GM04504 (cell line): ENCODE data around the gene NEU1.

Experiments
- DNase-seq: peaks from one replicate; pipeline ENCODE4 v3.0.0-alpha.2; 2012; ENCODE audit warnings: low read depth

The NEU1 gene

GRCh38 chr6:31896493-31896855, 33.9 kb upstream of the NEU1 start:
- DNase-seq: no peak

- no peak for DNase-seq
Observed at GRCh38 chr6:31892821-31893220, 30.2 kb upstream of the NEU1 start.

GRCh38 chr6:31889331-31889972, 26.8 kb upstream of the NEU1 start:
- DNase-seq: no peak

GRCh38 chr6:31888276-31889258, 25.9 kb upstream of the NEU1 start:
- no peak for DNase-seq

GRCh38 chr6:31887173-31888007, 24.8 kb upstream of the NEU1 start:
- no peak for DNase-seq

GRCh38 chr6:31886541-31886991, 23.9 kb upstream of the NEU1 start:
- DNase-seq: no peak

- DNase-seq: no peak
Observed at GRCh38 chr6:31884528-31885035, 22.0 kb upstream of the NEU1 start.

GRCh38 chr6:31883676-31884075, 21.1 kb upstream of the NEU1 start:
- no peak for DNase-seq

GRCh38 chr6:31882344-31882743, 19.7 kb upstream of the NEU1 start:
- DNase-seq: no peak

GRCh38 chr6:31881136-31881859, 18.7 kb upstream of the NEU1 start:
- DNase-seq: no peak

- no peak for DNase-seq
Observed at GRCh38 chr6:31880616-31881015, 18.0 kb upstream of the NEU1 start.

GRCh38 chr6:31879901-31880300, 17.3 kb upstream of the NEU1 start:
- no peak for DNase-seq

- DNase-seq: no peak
Observed at GRCh38 chr6:31879143-31879542, 16.5 kb upstream of the NEU1 start.

- DNase-seq: no peak
Observed at GRCh38 chr6:31878726-31879125, 16.1 kb upstream of the NEU1 start, which contains the start of gene SLC44A4. SLC44A4 (minus strand) TSS chr6:31878997; CDS start chr6:31878980, 17 bp downstream.

- no peak for DNase-seq
Observed at GRCh38 chr6:31878222-31878621, 15.6 kb upstream of the NEU1 start.

- DNase-seq: no peak
Observed at GRCh38 chr6:31877651-31878161, 15.1 kb upstream of the NEU1 start.

- no peak for DNase-seq
Observed at GRCh38 chr6:31877125-31877650, 14.6 kb upstream of the NEU1 start.

- no peak for DNase-seq
Observed at GRCh38 chr6:31876357-31876756, 13.7 kb upstream of the NEU1 start.

- no peak for DNase-seq
Observed at GRCh38 chr6:31875877-31876276, 13.3 kb upstream of the NEU1 start.

GRCh38 chr6:31874836-31875572, 12.4 kb upstream of the NEU1 start:
- DNase-seq: no peak
